ENCODE measurements around the gene UGT1A7. TPM values are rescaled to one million over a fixed set of nuclear protein-coding genes. Genes with fewer than 3 reads are reported as not detected.
A peak's percentile ranks its signal among the peaks of the same experiment; 100 is the strongest.

UGT1A7 gene
- total RNA-seq, 1 donor from 2014 or later: not detected

DNA sequence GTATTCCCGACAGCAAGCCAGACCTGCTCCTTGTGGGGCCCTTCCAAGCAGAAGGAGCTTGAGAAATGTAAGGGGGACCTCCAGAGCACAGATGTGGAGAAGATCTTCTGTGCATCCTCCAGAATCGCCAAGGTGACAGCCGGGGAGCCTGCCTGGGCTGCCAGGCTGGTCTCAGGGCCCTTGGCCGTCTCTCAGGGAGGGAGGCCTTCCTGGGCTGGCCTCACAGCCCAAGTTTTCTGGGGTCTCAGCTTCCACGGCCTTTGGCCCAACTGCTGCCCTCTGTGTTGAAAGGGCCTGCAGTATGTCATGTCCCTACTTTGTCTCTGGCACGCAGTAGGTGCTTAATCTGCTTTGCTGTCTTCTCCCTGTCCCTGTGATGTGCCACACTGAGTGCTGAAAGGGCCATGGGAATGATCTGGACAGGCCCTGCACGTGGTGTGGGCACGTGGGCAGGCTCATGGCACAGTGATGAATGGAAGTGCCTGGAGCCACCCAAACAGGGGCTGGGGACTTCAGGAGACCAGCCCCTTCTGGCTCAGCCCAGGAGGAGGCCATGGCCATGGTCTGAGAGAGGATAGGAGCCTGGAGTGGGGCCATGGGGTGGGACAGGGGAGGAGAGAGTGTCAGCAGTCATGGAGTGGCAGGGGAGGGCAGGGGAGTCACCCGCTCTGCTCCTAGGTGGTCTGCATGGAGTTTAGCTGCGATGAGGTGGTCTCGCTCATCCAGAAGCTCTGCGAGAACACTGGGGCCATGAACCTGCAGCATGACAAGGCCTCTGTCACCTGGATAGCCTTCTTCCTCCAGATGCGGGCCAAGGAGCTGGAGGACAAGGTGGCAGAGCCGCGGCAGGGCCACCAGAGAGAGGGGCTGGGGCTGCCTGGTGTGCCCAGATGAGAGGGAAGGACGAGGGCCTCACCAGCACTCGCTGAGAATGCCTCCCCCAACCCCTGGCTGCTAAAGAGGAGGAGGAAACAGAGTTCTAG is 137.2 kb downstream of the UGT1A7 start:
- Mint-ChIP-seq H3K27me3 (ENCODE audit: low read depth) (no peaks in the 10 kb centered on the region), H3K4me3 (no peak overlapping the region), H3K4me1 (peaks cover 12% of the 10 kb centered on the region), H3K9me3 (no peaks in the 10 kb centered on the region), H3K27ac (ENCODE audit: unreplicated experiment) (no peak overlapping the region), H3K36me3 (ENCODE audit: low read depth) (no peaks in the 10 kb centered on the region)
- DNase-seq (ENCODE audit: low read depth, low spot score): no peak
- TF ChIP-seq, protein P1, sequence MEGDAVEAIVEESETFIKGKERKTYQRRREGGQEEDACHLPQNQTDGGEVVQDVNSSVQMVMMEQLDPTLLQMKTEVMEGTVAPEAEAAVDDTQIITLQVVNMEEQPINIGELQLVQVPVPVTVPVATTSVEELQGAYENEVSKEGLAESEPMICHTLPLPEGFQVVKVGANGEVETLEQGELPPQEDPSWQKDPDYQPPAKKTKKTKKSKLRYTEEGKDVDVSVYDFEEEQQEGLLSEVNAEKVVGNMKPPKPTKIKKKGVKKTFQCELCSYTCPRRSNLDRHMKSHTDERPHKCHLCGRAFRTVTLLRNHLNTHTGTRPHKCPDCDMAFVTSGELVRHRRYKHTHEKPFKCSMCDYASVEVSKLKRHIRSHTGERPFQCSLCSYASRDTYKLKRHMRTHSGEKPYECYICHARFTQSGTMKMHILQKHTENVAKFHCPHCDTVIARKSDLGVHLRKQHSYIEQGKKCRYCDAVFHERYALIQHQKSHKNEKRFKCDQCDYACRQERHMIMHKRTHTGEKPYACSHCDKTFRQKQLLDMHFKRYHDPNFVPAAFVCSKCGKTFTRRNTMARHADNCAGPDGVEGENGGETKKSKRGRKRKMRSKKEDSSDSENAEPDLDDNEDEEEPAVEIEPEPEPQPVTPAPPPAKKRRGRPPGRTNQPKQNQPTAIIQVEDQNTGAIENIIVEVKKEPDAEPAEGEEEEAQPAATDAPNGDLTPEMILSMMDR (conservative IDR thresholded peaks at IDR 0.05): no peak

DNA sequence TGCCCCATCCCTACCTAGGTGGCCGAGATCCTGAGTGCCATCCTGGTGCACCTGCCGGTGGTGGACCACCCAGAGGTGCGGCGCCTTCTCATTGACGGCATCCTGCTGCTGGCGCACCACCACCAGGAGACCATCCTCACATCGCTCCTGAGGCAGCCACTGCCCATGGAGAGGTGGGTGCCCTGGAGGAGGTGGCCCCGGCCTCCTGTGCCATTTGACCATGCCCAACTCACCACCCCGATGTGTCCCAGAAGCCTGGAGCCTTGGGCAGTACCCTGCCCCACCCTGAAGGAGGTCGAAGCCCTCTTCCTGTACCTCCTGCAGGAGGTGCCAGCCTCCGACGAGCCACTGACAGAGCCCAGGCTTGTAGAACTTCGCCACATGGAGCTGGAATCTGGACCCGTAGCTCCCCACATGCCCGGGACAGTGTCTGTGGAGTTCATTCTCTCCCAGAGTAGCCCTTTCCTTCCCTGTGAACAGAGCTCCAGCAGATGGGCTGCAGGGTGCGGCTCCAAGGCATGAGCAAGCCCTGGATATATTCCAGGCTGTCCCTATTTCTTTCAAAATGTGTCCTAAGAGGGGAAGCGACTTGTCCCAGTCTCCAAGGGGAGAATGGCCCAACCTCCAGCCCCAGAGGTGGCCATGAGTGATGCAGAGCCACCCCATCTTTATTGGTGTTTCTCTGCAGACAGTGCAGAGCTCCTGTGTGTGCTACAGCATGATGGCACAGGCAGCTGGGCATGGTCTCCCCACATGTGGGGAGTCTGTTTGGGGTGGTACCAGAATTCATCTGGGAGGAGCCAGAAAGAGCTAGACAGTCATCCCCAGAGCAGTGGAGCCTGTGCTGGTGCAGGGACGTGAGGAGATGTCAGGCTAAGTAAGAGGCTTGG is 138.4 kb downstream of the UGT1A7 start:
- Mint-ChIP-seq H3K27me3 (ENCODE audit: low read depth) (no peaks in the 10 kb centered on the region), H3K27ac (ENCODE audit: unreplicated experiment) (peak overlapping the region; percentile 57), H3K4me1 (peaks cover 12% of the 10 kb centered on the region), H3K4me3 (no peak overlapping the region), H3K9me3 (no peaks in the 10 kb centered on the region), H3K36me3 (ENCODE audit: low read depth) (no peaks in the 10 kb centered on the region)
- TF ChIP-seq, protein P1 (conservative IDR thresholded peaks at IDR 0.05): no peak
- DNase-seq (ENCODE audit: low read depth, low spot score): no peak

DNA sequence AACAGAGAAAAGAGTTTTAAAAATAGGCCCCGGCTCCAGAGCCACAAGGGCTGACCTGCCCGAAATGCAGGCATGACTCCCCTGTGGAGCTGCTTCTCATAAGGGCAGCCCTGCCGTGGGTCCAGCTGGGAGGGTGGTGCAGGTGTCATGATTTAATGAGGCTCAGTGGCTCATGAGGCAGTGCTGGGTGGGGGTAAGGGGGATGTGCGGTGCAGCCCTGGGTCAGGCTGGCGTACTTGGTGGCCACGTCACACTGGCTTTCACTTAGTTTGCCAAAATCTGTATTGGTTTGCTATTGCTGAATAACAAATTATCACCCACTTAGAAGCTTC is 139.0 kb downstream of the UGT1A7 start:
- TF ChIP-seq, protein P1 (conservative IDR thresholded peaks at IDR 0.05): no peak
- Mint-ChIP-seq H3K9me3 (no peaks in the 10 kb centered on the region), H3K36me3 (ENCODE audit: low read depth) (no peaks in the 10 kb centered on the region), H3K27me3 (ENCODE audit: low read depth) (no peaks in the 10 kb centered on the region), H3K27ac (ENCODE audit: unreplicated experiment) (no peak overlapping the region), H3K4me1 (peaks cover 12% of the 10 kb centered on the region), H3K4me3 (no peak overlapping the region)
- DNase-seq (ENCODE audit: low read depth, low spot score): no peak

DNA sequence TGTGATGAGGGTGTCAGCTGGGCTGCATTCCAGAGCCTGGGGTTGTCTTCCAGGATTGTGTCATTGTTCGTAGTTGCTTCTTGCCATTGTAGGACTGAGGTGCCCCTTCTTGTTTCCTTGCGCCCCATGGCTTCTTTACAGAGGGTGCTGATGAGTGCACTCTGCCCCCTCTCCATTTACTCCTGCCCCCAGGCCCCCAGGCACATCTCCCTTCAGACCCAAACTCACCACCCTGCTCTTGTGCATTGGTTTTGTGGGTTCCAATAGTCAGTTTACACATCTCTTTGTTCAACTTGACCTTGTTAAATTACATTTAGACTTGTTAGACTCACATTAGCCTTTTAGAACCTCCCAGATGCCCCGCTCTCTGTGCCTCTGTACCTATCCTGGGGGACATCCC is 139.5 kb downstream of the UGT1A7 start:
- Mint-ChIP-seq H3K4me1 (peaks cover 9% of the 10 kb centered on the region), H3K9me3 (no peaks in the 10 kb centered on the region), H3K4me3 (no peak overlapping the region), H3K27ac (ENCODE audit: unreplicated experiment) (no peak overlapping the region), H3K36me3 (ENCODE audit: low read depth) (no peaks in the 10 kb centered on the region), H3K27me3 (ENCODE audit: low read depth) (no peaks in the 10 kb centered on the region)
- TF ChIP-seq, protein P1 (conservative IDR thresholded peaks at IDR 0.05): no peak
- no peak for DNase-seq (ENCODE audit: low read depth, low spot score)

DNA sequence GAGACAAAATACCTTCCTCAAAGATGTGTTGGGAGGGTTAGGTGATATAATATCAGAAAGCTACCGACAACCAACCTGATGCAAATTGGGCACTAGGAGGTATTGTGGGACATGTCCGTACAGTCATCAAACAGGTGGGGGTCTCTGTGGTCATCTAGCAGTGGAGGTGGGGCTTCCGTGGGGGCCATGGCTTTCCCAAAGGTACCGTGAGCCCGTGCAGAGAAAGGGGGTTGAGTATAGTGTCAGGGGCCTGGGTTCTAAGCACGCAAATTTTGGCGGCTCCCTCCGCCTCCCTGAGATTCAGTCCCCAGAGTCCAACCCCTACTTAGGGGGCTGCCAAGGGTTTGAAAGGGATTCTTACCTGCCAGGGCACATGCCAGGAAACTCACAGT is 140.0 kb downstream of the UGT1A7 start:
- Mint-ChIP-seq H3K36me3 (ENCODE audit: low read depth) (no peaks in the 10 kb centered on the region), H3K4me1 (peaks cover 4% of the 10 kb centered on the region), H3K27ac (ENCODE audit: unreplicated experiment) (no peak overlapping the region), H3K4me3 (no peak overlapping the region), H3K27me3 (ENCODE audit: low read depth) (no peaks in the 10 kb centered on the region), H3K9me3 (no peaks in the 10 kb centered on the region)
- no peak for DNase-seq (ENCODE audit: low read depth, low spot score)
- TF ChIP-seq, protein P1 (conservative IDR thresholded peaks at IDR 0.05): no peak
